ENCODE data around the gene CES3.

The CES3 gene

DNA sequence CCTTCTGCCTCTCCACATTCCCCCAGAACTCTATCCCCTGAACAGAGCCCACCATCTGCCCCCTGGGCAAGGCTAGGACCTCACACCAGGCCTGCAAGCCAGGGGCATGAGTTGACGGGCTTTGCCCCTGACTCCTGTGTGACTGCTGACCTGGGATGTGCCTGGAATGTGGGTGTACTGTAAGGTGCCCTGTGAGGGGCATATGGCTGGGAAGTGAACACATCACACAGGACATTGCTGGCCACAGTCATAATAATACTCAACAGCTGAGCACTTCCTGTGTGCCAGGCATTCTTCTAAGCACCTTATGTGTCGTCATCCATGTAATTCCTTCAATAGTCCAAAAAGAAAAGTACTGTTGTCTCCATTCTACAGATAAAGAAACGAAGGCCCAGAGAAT is 40.7 kb downstream of the CES3 start:
- DNase-seq (ENCODE audit: low read depth, low spot score), result no peak

DNA sequence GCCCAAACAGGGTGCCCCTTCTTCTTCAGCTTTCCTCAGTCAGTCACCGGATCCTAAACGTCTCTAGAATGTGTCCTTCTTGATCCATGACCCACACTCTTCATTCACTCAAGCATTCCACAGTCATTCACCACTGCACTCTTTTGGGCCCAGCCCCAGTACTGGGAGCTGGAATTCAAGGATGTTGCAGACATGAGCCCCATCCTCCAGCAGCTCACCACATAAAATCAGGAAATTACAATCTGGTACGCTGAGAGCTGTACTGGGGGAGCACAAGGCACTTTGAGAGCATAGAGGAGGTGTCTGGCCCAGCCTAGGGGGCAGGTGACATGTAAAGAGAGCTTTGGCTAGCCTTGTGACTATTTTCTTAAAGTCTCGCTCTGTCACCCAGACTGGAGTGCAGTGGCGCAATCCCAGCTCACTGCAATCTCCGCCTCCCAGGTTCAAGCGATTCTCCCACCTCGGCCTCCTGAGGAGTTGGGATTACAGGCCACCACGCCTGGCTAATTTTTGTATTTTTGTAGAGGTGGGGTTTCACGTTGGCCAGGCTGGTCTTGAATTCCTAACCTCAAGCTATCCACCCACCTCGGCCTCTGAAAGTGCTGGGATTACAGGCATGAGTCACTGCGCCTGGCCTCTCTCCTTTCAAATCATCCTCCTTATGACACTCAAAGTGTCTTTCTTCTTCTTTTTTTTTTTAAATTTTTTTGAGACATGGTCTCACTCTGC is 46.0 kb downstream of the CES3 start:
- DNase-seq (ENCODE audit: low read depth, low spot score), result no peak

DNA sequence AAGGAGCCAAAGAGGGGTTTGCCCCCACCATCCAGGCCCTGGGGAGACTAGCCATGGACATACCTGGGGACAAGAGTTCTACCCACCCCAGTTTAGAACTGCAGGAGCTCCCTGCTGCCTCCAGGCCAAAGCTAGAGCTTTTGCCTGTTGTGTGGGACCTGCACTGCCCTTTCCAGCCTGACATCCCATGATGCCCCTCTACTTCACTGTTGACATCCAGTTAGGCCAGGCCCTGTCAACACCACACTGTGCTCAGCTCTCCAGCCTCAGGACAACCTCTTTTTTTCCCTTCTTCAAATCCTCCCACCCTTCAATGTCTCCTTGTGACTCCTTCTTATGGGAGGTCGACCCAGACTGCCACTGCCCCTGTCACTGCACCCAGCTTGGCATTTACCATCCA is 48.1 kb downstream of the CES3 start:
- DNase-seq (ENCODE audit: low read depth, low spot score), result no peak

DNA sequence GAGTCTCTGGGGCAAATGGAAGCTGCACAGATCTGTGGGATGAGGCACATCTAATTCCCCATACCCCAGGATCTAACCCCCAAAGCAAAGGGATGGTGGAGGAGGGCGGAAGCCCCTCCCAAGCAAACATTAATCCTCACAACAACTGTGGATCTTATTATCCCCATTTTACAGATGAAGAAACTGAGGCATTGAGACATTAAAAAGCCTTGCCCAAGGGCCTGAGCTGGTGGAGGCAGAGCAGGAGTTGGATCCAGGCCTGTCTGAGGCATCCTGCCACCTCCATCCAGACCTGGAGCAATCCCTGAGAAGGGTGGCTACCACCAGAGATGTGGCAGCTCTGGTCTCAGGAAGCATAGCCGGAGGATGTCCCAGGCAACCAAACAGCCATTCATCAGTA is 50.2 kb downstream of the CES3 start:
- no peak for DNase-seq (ENCODE audit: low read depth, low spot score)

DNA sequence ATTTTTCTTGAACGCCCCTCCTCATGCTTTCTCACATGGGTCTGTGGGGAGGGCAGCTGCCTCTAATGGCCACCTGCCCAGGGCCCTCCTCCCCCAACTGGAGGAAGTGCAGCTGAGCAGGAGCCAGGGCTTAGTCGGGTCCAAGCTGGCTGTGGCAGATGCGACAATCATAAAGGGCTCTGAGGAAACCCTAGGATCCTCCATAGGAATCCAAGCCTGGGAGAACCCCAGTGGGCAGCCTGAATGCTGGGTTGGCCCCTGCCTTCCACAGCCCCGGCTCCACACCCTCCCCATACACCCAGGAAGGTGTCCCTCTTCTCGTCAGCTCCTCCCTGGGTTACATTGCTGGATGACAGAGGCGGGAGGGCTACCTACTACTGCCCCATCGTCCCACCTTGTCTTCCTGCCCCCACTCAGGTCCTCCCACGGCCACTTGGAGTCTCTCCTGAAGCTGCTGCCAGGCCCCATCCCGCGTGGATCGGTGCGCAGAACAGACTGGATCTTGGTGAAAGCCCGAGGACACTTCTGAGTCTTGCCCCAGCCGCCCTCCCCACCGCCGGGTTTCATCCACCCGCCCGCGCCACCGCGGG is 52.3 kb downstream of the CES3 start:
- no peak for DNase-seq (ENCODE audit: low read depth, low spot score)

DNA sequence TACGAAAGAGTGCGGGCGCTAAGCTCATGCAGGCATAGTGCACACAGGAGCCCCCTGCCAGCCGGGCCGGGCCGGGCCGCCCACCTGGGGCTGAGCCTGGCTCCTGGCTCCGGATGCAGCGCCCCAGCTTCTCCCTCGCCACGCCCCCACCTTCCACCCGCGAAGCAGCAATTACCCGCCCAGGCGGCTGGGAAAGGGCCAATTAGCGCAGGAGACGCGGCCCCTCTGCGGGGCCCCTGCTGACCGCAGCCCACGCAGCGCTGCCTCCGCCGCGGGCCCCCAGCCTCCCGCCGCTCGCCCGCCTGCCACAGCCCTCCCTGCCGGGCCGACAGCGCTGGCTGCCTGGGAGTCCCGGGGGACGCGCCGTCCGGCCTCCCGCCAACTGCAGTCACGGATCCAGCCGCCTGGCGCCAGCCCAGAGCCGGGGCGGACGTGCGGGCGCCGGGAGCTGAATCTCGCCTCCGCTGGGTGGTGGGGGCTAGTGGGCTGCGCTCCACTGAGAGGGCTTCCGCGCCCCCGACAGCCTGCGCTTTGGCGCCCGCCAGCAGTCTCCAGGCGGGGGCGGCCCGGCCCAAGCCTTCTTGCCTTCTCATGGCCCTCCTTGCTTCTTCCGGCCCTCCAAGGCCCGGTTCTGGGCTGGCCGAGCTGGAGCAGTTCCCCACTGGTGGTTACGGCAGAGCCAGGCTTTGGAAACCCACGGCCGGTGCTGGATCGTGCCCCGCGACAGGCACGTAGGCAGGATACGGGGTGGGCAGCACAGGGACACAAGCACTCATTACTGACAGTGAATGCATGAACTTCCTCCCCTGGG is 53.0 kb downstream of the CES3 start:
- no peak for DNase-seq (ENCODE audit: low read depth, low spot score)

DNA sequence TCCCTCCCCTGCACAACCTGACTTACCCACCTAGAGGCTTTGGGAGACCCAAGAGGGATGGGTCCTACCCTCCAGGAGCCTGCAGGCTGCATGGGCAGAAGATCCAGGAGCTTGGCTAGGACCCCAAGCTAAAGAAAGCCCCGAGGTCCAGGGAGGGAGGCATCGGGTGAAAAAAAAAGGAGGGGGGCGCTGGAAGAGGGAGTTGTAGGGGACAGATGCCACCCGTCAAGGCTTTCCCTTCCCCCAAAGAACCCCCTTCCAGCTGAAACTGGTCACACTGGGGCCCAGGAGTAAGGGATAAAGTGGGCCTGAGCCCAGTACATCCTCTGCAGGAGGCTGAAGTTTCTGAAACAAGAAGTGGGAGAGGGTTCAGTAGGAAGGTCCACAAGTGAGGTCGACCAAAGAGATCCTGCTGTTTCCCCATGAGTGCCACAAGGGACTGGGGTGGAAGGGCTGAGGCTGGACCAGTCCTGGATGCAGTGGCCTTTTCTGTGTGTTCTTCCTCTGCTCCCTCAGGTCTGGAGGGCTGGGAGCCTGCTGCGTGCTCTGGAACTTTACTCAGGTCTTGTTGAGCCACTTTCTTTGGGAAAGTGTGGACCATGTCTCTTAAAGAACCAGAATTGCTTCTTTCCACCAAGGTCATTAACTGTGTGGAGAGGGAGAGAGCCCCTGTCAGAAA is 53.7 kb downstream of the CES3 start:
- no peak for DNase-seq (ENCODE audit: low read depth, low spot score)

DNA sequence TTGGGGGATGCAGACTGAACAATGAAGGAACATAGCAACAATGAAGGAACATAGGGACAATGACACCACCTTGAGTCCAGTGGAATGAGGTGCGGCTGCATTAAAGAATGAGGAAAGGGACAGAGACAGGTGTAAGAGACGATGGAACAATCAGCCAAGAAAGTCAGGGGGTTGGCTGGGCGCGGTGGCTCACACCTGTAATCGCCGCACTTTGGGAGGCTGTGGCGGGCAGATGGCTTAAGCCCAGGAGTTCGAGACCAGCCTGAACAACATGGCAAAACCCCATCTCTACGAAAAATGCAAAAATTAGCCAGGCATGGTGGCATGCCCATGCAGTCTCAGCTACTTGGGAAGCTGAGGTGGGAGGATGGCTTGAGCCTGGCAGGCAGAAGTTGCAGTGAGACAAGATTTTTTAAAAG is 54.3 kb downstream of the CES3 start:
- DNase-seq (ENCODE audit: low read depth, low spot score), result no peak

DNA sequence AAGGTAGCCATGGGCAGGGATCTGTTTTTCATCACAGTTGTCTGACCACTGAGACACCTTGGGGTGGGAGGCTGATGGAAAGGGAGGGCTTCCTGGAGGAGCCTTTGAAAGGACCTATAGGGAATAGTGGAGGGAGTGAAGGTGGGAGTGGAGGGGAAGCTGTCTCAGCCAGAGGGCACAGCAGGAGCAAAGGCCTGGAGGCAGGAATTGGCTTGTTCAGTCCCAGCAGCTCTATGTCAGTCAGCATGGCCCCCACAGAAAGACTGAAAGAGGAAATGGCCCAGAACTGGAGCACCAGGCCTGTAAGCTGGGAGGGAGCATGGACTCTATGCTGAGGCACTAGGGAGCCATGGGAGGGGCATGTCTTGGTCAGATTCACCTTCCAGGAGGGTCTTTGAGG is 55.1 kb downstream of the CES3 start:
- no peak for DNase-seq (ENCODE audit: low read depth, low spot score)

DNA sequence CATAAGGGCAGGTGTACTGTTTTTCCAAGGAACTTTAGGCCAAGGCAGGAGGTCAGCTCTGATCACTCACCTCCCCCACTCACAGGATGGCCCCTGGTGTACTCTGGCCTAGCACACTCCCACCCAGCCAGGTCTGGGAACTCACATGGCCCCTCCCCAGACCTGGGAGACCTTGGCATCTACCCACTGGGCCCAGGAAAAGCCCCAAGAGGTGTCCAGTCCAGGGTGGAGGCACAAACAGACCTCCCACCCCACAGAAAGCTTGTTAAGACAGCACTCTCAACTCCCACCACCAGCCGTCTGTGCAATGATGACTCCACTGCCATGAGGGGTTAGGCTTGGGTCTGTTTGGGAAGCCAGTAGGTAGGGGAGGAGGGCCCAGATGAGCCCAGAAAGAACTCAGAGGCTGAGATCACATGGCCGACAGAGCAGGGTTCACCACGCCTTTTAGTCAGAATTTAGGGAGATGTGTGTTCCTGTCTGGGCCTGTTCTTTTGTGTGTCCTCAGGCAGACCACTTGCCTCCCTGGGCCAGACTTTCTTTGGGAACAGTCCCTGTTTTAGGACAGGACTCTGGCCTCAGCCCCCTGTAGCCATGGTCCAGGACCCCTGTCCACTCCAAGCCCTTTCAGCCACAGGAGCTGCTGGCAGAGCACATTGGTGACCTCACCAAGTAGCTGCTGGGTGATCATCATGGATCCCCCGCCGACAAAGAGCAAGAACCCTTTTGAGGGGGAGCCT is 55.8 kb downstream of the CES3 start:
- DNase-seq (ENCODE audit: low read depth, low spot score), result no peak

DNA sequence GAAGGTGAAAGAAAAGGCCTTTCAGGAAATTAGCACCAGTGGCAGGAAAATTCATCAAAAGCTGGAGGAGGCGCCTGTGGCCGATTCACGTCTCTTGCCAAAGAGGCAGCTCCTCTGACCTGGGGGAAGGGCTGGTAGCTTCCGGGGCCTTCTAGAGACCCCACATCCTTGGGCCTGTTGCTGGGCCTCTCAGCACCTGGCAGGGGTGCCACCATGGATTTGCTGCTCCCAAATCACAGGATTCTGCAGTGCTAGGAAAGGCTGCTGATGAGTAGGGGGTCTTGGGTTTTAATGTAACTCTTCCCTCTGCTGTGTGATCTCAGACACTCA is 56.3 kb downstream of the CES3 start:
- DNase-seq (ENCODE audit: low read depth, low spot score), result no peak

DNA sequence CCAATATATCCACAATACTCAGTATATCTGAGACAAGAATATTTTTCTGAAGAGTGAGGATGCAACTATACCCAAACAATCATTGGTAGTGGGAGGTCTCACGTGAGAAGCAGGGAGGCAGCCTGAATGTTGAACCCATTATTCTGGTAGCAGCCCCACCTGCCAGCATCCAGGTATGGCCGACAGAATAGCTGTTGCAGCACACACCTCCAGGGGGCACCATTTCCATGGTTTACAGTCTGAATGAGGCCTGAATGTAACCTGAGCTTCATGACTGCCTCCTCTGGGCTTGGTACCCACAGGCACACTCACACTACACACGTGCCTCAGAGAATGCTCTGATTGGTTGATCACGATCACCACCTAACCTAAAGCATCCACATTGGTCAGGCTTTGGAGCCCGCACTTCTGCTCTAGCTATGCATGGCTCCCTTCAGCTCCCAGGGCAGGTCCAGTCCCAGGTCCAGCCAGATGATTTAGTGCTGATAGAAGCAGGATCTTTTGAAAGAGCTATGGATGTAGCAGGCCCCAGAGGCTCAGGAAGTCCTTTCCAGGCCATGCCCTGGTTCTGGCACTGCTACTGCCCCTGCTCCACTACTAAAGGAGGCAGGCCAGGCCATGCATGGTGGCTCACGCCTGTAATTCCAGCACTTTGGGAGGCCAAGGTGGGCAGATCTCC is 56.9 kb downstream of the CES3 start:
- peak; percentile 48 for DNase-seq (ENCODE audit: low read depth, low spot score)

DNA sequence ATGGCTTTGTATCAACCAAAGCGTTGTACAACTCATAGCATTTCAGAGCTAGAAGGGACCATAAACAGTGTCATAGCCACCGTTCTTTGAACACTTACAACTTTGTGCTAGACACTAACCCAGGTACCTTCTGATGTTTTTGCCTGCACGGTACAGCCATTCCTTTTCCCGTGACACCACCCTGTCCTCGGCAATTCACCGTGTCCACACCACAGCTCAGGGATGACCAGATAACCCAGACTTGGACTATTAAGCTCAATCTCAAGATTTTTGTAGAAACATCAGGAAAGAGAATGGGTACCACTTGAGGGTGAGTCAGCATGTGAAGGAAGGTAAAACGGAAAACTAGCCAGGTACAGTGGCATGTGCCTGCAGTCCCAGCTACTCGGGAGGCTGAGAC is 58.1 kb downstream of the CES3 start:
- no peak for DNase-seq (ENCODE audit: low read depth, low spot score)

DNA sequence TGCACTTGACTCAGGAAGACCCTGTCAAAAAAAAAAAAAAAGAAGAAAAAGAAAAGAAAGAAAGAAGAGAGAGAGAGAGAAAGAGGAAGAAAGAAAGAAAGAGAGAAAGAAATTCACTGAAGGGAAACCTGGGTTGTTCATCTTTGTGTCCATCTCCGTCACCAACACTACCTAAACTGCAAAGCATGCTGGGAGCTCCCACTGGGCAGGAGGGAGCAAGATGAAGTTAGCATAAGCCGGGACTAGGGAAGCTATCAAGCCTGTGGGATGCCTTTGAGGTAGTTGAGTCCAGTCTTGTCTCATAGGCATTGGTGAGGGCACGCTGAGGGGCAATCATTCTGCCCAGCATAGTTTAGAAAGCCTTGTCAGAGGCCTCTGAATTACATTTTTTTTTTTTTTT is 60.3 kb downstream of the CES3 start:
- DNase-seq (ENCODE audit: low read depth, low spot score), result no peak

DNA sequence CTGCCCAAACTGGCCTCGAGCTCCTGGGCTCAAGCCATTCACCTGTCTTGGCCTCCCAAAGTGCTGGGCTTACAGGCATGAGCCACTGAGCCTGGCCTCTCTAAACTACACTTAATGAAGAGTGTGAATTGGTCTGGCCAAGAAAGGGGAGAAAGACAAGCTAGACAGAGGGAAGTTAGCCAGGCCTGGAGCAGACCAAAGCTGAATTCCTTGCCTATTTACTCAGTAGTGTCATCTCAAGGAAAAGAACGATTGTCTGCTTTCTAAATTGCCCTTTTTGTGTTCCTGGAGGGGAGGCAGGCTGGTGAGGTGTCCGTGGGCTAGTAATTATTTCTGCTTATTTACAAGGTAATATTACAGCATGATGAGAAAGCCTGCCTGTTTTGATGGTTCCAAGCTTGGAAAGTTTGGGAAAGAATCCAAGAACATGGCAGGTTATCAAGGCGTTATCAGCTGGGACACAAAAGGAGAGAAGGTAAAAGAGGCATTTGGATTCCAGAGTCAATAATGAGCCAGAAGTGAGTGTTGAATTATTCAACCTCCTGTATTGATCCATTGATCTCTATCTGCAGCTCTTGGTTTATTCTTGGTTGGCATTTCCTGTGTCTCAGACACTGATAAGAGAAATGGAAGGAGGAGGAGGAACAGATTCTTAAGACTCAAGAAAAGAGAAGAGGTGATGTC is 61.6 kb downstream of the CES3 start:
- DNase-seq (ENCODE audit: low read depth, low spot score), result no peak

DNA sequence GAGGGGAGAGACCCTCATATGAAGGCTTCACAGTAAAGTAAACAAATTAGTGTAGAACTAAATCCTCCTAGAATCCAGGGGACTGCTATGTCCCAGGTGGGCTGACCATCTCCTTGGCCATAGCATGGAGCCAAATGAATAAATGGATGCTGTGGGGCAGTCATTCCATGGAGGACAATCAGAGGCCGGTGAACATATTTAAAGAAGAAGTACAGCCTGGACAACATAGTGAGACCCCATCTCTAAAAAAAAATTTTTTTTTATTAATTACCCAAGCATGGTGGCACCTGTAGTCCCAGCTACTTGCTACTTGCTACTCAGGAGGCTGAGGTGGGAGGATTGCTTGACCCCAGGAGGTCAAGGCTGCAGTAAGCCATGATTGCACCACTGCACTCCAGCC is 62.6 kb downstream of the CES3 start:
- no peak for DNase-seq (ENCODE audit: low read depth, low spot score)

All from brain pericyte (primary cell).